GM21737 (cell line): ENCODE data around the gene PCNT.

ENCODE experiments used
- ATAC-seq: cut with Tn5 transposase; IDR thresholded peaks from one replicate; pipeline ENCODE4 v1.9.1; 2021; ENCODE audit warnings: mild to moderate bottlenecking, moderate library complexity; ENCODE audit not compliant: unreplicated experiment

Gene PCNT

DNA sequence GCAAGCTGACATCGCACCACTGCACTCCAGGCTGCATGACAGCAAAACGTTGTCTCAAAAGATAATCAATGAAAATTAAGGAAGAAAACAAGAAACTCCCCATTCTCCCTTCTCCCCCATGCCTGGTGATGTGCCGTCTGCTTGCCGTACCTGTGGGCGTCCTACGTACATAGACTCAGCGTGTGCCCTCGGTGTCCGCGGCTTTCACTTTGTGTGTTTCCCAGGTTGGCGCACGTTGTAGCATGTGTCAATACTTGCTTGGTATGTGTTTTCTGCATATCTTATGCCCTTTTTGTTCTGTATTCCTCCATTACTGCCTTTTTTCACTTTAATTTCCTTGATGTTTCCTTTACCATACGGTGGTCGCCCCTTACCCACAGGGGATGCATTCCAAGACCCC lies 53.8 kb downstream of the PCNT start:
- no peak for ATAC-seq

DNA sequence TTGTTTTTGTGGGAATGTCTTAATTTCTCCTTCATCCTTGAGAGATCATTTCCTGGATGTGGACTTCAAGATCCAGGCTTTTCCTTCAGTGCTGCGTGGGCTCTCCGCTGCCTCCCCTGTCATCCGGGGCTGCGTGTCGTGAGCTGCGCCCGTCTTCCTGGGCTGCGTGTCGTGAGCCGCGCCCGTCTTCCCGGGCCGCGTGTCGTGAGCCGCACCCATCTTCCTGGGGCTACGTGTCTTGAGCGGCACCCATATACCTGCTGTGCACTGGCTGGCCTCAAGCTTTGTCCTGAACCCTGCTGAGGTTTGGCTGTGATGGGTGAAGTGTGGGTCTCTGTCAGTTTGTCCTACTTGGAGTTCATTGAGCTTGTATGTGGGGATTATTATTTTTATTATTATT lies 55.1 kb downstream of the PCNT start:
- no peak for ATAC-seq

DNA sequence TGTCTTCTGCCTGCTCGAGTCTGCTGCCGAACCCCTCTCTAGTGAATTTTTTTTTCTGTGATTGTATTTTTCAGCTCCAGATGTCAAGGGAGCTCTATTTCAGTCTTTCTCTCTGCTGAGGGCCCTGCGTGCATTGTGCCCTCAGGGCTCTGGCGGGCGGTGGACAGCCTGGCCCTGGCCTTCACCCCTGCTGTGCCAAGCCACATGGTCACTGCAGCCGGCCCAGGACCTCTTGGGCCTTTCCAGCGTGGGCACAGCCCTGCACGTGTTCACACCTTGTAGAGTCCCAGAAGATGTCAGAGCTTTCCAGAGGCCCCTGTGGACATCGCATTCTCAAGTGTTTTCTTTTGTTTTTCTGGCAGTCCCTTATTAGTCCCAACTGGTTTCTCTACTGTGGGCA lies 55.7 kb downstream of the PCNT start:
- no peak for ATAC-seq

- ATAC-seq, result no peak
Observed at GRCh38 chr21:46381541-46381940, 57.6 kb downstream of the PCNT start.

DNA sequence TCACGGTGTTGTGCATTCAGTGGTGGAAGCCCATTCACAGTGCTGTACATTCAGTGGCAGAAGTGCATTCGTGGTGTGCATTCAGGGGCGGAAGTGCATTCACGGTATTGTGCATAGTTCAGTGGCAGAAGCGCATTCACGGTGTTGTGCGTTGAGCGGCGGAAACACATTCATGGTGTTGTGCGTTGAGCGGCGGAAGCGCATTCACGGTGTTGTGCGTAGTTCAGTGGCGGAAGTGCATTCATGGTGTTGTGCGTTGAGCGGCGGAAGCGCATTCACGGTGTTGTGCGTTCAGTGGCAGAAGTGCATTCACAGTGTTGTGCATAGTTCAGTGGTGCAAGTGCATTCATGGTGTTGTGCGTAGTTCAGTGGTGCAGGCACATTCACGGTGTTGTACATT lies 60.6 kb downstream of the PCNT start:
- ATAC-seq, result no peak

- no peak for ATAC-seq
Observed at GRCh38 chr21:46385846-46386733, 62.1 kb downstream of the PCNT start.

DNA sequence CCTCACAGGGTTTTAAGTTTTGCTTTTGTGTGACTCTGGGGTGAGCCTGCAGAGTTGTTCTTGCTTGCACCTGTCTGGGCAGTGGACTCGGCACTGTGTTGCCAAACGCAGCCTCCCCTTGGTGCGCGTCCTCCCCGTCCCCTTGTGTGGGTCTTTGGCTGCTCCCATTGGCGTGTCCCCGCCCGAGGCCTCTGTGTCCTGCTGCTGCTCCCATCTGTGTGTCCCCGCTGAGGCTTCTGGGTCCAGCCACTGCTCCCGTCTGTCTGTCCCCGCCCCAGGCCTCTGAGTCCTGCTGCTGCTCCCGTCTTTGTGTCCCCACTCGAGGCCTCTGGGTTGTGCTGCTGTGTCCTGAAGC lies 62.8 kb downstream of the PCNT start:
- ATAC-seq, result no peak

GRCh38 chr21:46388206-46388880 lies 64.4 kb downstream of the PCNT start:
- ATAC-seq, result no peak

DNA sequence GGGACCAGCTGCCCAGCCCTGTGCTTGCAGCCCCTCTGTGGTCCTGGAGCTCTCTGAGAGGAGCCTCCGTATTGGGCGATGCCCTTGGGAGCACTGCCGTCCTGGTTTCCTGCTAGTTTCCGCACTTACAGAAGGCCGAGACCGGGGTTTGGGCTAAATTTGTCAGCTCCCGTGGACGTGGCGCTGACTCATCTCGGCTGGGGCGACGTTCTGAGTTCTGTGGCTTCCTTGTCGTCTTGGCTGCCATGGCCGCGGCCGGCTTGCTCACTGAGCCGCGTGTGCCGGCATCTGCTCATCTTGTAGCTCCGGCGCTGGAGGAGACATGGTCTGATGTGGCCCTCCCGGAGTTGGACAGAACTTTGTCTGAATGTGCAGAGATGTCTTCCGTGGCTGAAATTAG lies 64.9 kb downstream of the PCNT start:
- ATAC-seq, result no peak

GRCh38 chr21:46390603-46391545 lies 66.9 kb downstream of the PCNT start:
- no peak for ATAC-seq

DNA sequence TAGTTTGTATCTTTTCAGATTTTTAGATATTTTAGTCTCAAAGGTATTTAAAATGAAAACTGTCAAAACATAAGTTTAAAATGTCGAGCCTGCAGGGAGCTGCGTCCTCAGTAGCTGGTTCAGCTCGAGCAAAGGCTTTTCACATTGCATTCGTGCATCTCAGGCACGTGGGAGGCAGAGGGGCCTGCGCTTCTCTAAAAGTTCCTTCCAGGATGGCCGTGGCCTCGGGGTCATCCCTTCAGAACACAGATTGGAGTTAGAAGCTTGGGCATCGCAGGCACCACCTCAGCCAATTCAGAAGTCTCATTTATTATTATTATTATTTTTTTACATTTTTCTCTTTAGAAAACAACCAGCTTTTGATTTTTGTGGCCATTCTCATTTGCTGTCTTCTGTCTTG lies 67.8 kb downstream of the PCNT start:
- no peak for ATAC-seq

DNA sequence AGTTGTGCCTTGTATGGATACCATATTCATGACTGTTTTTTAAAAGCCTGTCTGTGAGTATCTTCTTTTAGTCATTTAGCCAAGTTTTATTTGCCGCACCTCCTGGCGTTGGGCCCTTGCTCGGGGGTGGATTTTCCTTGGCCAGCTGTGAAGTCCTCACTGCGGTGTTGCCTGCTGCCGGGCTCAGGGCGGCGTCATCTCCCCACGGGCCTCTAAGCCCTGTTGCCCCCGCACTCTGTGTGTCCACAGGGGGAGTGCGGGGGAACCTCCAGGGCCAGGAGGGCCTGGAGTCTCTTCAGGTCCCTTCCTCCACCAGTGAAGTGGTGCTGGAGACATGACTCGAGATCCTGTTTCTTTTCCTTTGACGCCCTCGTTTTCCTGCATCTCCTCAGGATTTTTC lies 69.0 kb downstream of the PCNT start:
- ATAC-seq, result no peak

GRCh38 chr21:46393451-46393940 lies 69.5 kb downstream of the PCNT start:
- ATAC-seq, result no peak

DNA sequence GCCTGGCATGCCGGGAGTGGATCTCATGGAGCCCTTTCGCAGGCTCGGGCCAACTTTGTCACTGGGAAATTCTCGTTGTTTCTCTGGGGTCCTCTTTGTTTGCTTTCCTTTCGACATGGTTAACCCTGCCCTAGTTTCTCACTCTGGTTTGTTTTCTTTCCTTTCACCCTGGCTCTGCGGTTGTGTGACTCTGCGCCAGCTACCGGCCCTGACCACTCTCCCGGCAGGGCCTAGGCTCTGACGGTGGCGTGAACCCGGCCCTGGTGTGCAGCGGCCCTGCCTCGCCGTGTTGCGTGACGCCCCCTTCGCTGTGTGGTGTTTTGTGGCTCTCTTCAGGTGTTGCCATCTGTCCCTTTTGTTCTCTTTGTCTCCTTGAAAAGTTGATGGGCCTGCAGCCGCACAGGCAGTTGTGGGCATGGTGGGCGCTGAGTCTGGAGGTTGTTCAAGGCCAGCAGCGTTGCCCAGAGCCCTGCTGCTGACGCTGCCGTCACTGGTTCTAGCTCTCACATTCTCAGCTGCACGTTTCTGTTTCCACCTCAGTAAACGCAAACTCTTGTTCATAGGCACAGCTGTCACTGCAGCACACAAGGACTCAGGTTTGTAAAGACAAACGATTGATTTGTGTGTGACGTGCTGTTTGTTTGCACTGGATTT lies 70.1 kb downstream of the PCNT start:
- ATAC-seq, result no peak

GRCh38 chr21:46394595-46395104 lies 70.7 kb downstream of the PCNT start:
- ATAC-seq, result no peak

DNA sequence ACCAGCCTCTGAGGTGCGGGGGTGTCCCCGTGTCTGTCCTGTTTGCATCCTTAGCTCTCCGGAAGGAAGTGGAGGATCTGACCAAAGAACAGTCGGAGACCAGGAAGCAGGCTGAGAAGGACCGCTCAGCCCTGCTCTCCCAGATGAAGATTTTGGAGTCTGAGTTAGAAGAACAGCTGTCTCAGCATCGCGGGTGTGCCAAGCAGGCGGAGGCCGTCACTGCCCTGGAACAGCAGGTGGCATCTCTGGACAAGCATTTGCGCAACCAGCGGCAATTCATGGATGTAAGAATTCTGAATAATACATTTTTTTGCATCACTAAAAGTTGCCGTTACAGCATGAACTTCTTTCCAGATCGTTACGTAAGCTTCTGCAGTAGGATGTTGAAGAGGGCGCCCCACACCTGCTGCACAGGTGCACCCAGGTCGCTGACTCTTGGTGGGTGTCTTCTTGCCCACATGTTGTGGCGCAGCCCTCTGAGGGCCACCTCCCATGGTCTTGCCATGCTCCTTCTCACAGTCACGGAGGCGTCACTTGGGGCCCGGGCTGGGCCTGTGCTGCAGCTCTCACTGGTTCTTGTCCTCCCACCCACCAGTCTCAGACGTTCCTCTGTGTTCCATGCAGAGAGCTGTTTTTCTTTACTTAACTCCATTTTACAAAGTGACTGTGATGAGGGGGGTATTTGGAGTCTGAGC lies 73.4 kb downstream of the PCNT start:
- ATAC-seq, result no peak

DNA sequence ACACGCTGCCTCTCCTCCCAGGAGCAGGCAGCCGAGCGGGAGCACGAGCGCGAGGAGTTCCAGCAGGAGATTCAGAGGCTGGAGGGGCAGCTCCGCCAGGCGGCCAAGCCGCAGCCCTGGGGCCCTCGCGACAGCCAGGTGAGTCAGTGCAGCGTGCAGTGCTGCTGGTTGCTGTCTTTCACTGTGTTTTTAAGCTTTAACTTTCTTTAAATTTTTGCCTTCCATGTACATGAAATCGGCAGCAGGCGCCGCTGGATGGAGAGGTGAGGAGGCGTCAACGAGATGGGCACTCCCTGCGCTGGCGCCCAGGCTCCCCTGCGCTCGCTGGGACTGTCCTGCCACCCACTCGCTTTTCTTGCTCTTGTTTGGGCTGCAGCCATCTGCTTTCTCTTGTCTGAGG lies 74.0 kb downstream of the PCNT start:
- ATAC-seq, result no peak

- ATAC-seq, result no peak
Observed at GRCh38 chr21:46399129-46399528, 75.2 kb downstream of the PCNT start.

- no peak for ATAC-seq
Observed at GRCh38 chr21:46399686-46400085, 75.7 kb downstream of the PCNT start.
